A549 (cell line): Measurements from ENCODE around the gene FRY.

Experiments
- CTCF ChIP-seq: fragments of >200 bp; sonication (Bioruptor Twin); formaldehyde crosslinking; IDR thresholded peaks from 3 replicates; pipeline ENCODE4 v1.5.1; 2016
- EP300 ChIP-seq, 2 experiments: fragments of >200 bp; sonication (Bioruptor Twin); formaldehyde crosslinking; IDR thresholded peaks; 2 replicates in 1 of 2; 3 replicates in 1 of 2; pipeline ENCODE4 v1.6.1; 2016 to 2017
- HOXA7 ChIP-seq: fragments of 250-450 bp; sonication (Bioruptor Pico); IDR thresholded peaks from 2 replicates; pipeline ENCODE4 v1.5.0; 2020; ENCODE audit warnings: mild to moderate bottlenecking, moderate library complexity
- JUN ChIP-seq, 2 experiments: fragments of >200 bp; sonication (Bioruptor Twin); formaldehyde crosslinking; IDR thresholded peaks; 2 replicates in 1 of 2; 3 replicates in 1 of 2; pipeline ENCODE4 v1.6.1; 2016 to 2017
- NPAS2 ChIP-seq: fragments of 250-450 bp; sonication (Bioruptor Pico); IDR thresholded peaks from 2 replicates; pipeline ENCODE4 v1.8.0; 2022; ENCODE audit warnings: mild to moderate bottlenecking, moderate library complexity, borderline replicate concordance
- POLR2A ChIP-seq: IDR thresholded peaks from 2 replicates; pipeline ENCODE4 v1.6.1; 2012; ENCODE audit warnings: mild to moderate bottlenecking, low read length
- REST ChIP-seq: fragments of 200-600 bp; sonication (generic); IDR thresholded peaks from 2 replicates; pipeline ENCODE4 v1.6.1; 2016; ENCODE audit warnings: antibody characterized with exemption, mild to moderate bottlenecking, moderate library complexity
- RNF2 ChIP-seq: fragments of 200-600 bp; sonication (generic); IDR thresholded peaks from 2 replicates; pipeline ENCODE4 v1.6.1; 2016; ENCODE audit warnings: low read depth, mild to moderate bottlenecking, antibody characterized with exemption, moderate library complexity, borderline replicate concordance

DNA sequence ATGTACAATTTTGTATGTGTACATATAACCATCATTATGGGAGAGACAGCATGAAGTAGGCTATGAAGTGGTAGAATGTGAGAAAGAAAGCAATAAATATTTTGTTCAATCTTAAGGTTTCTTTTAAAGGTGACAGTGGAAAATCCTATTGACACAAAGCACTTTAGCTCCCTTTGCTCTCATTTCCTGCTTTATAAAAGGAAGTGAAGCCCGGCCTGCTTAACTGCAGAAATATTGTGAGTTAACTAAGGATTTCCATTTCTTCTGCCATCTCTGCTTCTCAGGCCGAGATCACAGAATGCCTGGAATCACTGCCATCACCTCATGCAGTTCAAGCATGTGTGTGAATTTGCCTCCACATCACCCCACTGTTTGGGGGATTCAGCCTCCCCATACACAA is 83.5 kb downstream of the FRY start:
- TF ChIP-seq CTCF = no peak
- TF ChIP-seq JUN (IDR thresholded peaks at IDR 0.05) = no peak
- TF ChIP-seq POLR2A = no peak
- no peak for TF ChIP-seq EP300 (IDR thresholded peaks at IDR 0.05)
- TF ChIP-seq HOXA7 (CRISPR knock-in tag) = no peak
- TF ChIP-seq REST = no peak
- no peak for TF ChIP-seq NPAS2 (CRISPR knock-in tag)
- no peak for TF ChIP-seq RNF2
